BE2C (cell line): Measurements from ENCODE around the gene HSPA12A.

Experiments
- DNase-seq: peaks from one replicate; pipeline ENCODE4 v3.0.0-alpha.2; 2020
- H3K27me3 ChIP-seq: fragments of 250-450 bp; sonication (Bioruptor Pico); 2 replicates; pipeline ENCODE4 v1.5.1; 2020; ENCODE audit warnings: mild to moderate bottlenecking
- H3K36me3 ChIP-seq: fragments of 250-450 bp; sonication (Bioruptor Pico); 2 replicates; pipeline ENCODE4 v1.5.1; 2020; ENCODE audit warnings: mild to moderate bottlenecking
- H3K4me1 ChIP-seq: fragments of 250-450 bp; sonication (Bioruptor Pico); 2 replicates; pipeline ENCODE4 v1.5.1; 2020
- H3K4me3 ChIP-seq: 2 replicates; pipeline ENCODE4 v1.5.1; 2011; ENCODE audit warnings: low read depth, low read length
- H3K9me3 ChIP-seq: fragments of 250-450 bp; sonication (Bioruptor Pico); 2 replicates; pipeline ENCODE4 v1.5.1; 2020
- TF ChIP-seq, protein P1 (sequence below): IDR thresholded peaks from 2 replicates; pipeline ENCODE4 v1.5.1; 2012; ENCODE audit warnings: mild to moderate bottlenecking, low read depth, low read length

The HSPA12A gene

DNA sequence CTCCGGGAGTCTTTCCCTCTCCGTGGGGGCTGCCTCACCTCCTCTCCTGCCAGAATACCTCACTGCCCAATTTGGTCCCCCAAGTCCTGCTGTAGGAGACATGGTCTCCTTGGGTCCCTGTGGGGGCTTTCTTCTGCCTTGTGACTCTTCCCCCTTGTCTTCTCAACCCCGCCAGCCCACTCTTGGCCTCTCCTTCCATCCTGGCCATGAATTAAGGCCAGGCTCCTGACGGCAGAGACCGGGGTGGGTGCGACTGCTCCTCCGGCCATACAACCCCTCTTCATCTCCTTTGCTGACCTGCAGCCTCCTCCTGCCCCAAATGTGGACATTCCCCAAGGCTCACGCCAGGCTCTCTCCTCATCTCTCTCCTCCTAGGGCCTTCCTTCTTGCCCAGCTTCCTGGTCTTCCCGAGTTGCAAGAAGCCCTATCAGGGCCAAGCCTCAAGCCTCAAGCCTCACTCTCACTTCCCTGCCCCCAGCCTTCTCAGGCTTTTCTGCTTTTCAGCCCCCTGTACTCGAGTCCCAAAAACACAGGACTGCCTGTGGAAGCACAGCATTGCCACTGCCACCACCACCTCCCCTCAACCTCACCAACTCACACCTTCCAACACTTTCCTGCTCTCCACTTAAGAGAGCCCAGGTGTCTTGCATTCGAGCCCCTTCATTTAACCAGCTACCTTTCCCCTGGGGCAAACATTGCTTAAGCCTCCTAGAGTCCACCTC, 120.3 kb downstream of the HSPA12A start:
- TF ChIP-seq, protein P1, sequence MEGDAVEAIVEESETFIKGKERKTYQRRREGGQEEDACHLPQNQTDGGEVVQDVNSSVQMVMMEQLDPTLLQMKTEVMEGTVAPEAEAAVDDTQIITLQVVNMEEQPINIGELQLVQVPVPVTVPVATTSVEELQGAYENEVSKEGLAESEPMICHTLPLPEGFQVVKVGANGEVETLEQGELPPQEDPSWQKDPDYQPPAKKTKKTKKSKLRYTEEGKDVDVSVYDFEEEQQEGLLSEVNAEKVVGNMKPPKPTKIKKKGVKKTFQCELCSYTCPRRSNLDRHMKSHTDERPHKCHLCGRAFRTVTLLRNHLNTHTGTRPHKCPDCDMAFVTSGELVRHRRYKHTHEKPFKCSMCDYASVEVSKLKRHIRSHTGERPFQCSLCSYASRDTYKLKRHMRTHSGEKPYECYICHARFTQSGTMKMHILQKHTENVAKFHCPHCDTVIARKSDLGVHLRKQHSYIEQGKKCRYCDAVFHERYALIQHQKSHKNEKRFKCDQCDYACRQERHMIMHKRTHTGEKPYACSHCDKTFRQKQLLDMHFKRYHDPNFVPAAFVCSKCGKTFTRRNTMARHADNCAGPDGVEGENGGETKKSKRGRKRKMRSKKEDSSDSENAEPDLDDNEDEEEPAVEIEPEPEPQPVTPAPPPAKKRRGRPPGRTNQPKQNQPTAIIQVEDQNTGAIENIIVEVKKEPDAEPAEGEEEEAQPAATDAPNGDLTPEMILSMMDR, result no peak
- no peaks in the 10 kb centered on the region for H3K9me3 ChIP-seq
- DNase-seq, result no peak
- H3K4me3 ChIP-seq, result no peak overlapping the region
- no peaks in the 10 kb centered on the region for H3K4me1 ChIP-seq
- peaks cover 3% of the 10 kb centered on the region for H3K27me3 ChIP-seq
- H3K36me3 ChIP-seq, result no peaks in the 10 kb centered on the region

DNA sequence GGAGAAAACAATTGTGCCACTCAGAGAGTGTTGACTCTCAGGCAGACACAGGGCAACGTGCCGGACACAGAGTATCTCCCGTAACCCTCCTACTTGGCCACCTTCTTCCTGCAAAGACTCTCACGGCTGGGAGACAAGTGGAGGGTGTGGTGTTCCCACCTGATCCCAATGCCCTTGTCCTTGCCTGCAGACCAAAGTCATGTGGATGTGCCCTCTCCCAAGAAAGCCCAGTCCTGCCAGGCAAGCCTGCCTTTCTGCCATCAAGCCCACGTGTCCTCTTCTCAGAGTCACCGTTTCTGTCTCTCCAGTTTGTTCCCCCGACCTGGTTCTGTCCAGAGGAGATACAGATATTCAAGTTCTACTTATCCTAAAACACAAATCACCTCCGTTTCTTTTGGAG, 120.9 kb downstream of the HSPA12A start:
- TF ChIP-seq, protein P1, result no peak
- H3K4me1 ChIP-seq, result no peaks in the 10 kb centered on the region
- H3K27me3 ChIP-seq, result no peaks in the 10 kb centered on the region
- H3K9me3 ChIP-seq, result no peaks in the 10 kb centered on the region
- no peaks in the 10 kb centered on the region for H3K36me3 ChIP-seq
- DNase-seq, result no peak
- H3K4me3 ChIP-seq, result no peak overlapping the region
